Nephron progenitor cell (in vitro differentiated cells): ENCODE data around the gene INPP5A.
A peak's percentile ranks its signal among the peaks of the same experiment; 100 is the strongest.

Experiments
- DNase-seq: peaks from one replicate; pipeline ENCODE4 v3.0.0; 2021
- H3K27ac Mint-ChIP-seq: 2 replicates; pipeline ENCODE4 v1.8.0; 2021; ENCODE audit warnings: mild to moderate bottlenecking, moderate library complexity, mixed read lengths
- H3K27me3 Mint-ChIP-seq: 2 replicates; pipeline ENCODE4 v1.8.0; 2021; ENCODE audit warnings: mild to moderate bottlenecking, low read depth, mixed read lengths; ENCODE audit not compliant: poor library complexity
- H3K36me3 Mint-ChIP-seq: 2 replicates; pipeline ENCODE4 v1.8.0; 2021; ENCODE audit warnings: low read depth, mixed read lengths
- H3K4me1 Mint-ChIP-seq: 2 replicates; pipeline ENCODE4 v1.8.0; 2021; ENCODE audit warnings: mixed read lengths
- H3K4me3 Mint-ChIP-seq: 2 replicates; pipeline ENCODE4 v1.8.0; 2021; ENCODE audit warnings: mild to moderate bottlenecking, moderate library complexity, mixed read lengths
- H3K9me3 Mint-ChIP-seq: 2 replicates; pipeline ENCODE4 v1.8.0; 2021; ENCODE audit warnings: mild to moderate bottlenecking, moderate library complexity, mixed read lengths
- CTCF ChIP-seq: fragments of 200-600 bp; sonication (generic); IDR thresholded peaks from 2 replicates; pipeline ENCODE4 v1.5.0; 2021; ENCODE audit warnings: antibody characterized with exemption

The INPP5A gene

DNA sequence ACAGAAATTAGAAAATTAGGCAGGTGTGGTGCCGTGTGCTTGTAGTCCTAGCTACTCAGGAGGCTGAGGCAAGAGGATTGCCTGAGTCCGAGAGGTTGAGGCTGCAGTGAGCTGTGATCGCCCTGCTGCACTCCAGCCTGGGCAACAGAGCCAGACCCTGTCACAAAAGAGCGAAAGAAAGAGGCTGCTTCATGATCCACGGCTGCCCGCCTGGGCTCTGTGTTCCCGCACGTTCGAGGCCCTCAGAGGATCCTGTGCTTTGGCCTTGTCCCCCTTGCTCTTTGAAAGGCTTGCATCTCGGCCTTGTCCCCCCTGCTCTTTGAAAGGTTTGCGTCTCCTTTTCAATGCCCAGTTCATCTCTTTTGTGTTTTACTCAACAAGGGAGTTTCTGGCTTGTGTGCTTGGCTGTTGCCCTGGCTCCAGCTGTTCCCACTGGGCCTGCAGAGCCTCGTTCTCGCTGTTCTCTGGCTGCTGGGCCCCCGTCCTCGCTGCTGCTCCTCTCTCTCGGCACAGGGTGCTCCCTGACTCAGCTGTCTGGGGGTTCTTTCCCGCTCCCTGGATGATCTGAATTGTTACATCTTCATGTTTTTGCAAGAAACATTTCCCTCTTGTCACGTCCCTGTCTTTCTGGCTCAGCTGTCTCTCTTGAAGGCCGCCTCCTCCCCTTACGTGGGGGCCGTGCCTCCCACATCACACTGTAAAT is 45.1 kb upstream of the INPP5A start:
- H3K36me3 Mint-ChIP-seq, result no peaks in the 10 kb centered on the region
- peaks cover 45% of the 10 kb centered on the region for H3K4me1 Mint-ChIP-seq
- DNase-seq, result no peak
- no peak overlapping the region for H3K4me3 Mint-ChIP-seq
- no peak for TF ChIP-seq CTCF
- no peaks in the 10 kb centered on the region for H3K9me3 Mint-ChIP-seq
- no peak overlapping the region for H3K27ac Mint-ChIP-seq
- peaks cover 7% of the 10 kb centered on the region for H3K27me3 Mint-ChIP-seq

- DNase-seq, result no peak
- TF ChIP-seq CTCF, result no peak
- no peaks in the 10 kb centered on the region for H3K36me3 Mint-ChIP-seq
These were observed 44.3 kb upstream of the INPP5A start for GRCh38 chr10:132493246-132493755.

GRCh38 chr10:132493756-132494290 is 43.8 kb upstream of the INPP5A start:
- no peak overlapping the region for H3K27ac Mint-ChIP-seq
- H3K4me1 Mint-ChIP-seq, result peaks cover 51% of the 10 kb centered on the region
- H3K4me3 Mint-ChIP-seq, result no peak overlapping the region
- peaks cover 7% of the 10 kb centered on the region for H3K27me3 Mint-ChIP-seq
- H3K9me3 Mint-ChIP-seq, result no peaks in the 10 kb centered on the region
- H3K36me3 Mint-ChIP-seq, result no peaks in the 10 kb centered on the region
- no peak for TF ChIP-seq CTCF
- no peak for DNase-seq

More at GRCh38 chr10:132493246-132493755, 44.3 kb upstream of the INPP5A start:
- H3K4me1 Mint-ChIP-seq, result peaks cover 46% of the 10 kb centered on the region
- no peaks in the 10 kb centered on the region for H3K9me3 Mint-ChIP-seq
- no peak overlapping the region for H3K4me3 Mint-ChIP-seq
- H3K27ac Mint-ChIP-seq, result no peak overlapping the region
- peaks cover 7% of the 10 kb centered on the region for H3K27me3 Mint-ChIP-seq

DNA sequence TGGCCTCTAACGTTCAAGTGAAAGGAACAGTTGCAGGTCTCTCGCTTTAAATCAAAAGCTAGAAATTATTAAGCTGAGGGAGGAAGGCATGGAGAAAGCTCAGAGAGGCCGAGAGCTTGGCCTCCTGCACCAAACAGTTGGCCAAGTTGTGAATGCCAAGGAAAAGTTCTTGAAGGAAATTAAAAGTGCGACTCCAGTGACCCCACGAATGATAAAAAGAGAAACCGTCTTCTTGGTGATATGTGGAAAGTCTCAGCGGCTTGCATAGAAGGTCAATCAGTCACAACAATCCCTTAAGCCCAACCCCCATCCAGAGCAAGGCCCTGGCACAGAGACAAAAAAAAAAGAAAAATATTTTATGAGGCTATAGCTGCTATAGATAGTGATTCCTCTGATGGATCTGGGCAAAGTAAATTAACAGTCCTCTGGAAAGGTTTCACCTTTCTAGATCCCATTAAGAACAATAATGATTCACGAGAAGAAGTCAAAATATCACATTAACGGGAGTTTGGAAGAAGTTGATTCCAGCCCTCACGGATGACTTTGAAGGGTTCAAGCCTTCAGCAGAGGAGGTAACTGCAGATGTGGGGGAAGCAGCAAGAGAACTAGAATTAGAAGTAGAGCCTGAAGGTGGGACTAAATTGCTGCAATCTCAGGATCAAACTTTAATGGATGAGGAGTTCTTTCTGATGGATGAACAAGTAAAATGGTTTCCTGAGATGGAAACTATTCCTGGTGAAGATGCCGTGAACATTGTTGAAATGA is 42.5 kb upstream of the INPP5A start:
- Mint-ChIP-seq H3K27me3 (peaks cover 13% of the 10 kb centered on the region), H3K36me3 (no peaks in the 10 kb centered on the region), H3K9me3 (no peaks in the 10 kb centered on the region), H3K27ac (no peak overlapping the region), H3K4me1 (peaks cover 51% of the 10 kb centered on the region), H3K4me3 (no peak overlapping the region)
- DNase-seq, result no peak
- TF ChIP-seq CTCF, result no peak

GRCh38 chr10:132496360-132497062 is 41.1 kb upstream of the INPP5A start:
- Mint-ChIP-seq H3K4me3 (no peak overlapping the region), H3K27me3 (peaks cover 22% of the 10 kb centered on the region), H3K9me3 (no peaks in the 10 kb centered on the region), H3K36me3 (no peaks in the 10 kb centered on the region), H3K4me1 (peaks cover 51% of the 10 kb centered on the region), H3K27ac (peak overlapping the region; percentile 41)
- TF ChIP-seq CTCF, result no peak
- no peak for DNase-seq
